OCI-LY1 (cell line): Measurements from ENCODE around the gene SLK.

Experiments used
- H2AFZ ChIP-seq: fragments of 200-600 bp; sonication (generic), shearing (Covaris generic); 2 replicates; pipeline ENCODE4 v1.6.0; 2014; ENCODE audit warnings: antibody characterized with exemption, mild to moderate bottlenecking, low read length
- H3F3A ChIP-seq: fragments of 200-600 bp; sonication (generic), shearing (Covaris generic); 2 replicates; pipeline ENCODE4 v1.6.0; 2014; ENCODE audit warnings: mild to moderate bottlenecking, antibody characterized with exemption, low read length, moderate library complexity; ENCODE audit not compliant: insufficient read depth
- H3K27ac ChIP-seq: fragments of 200-600 bp; sonication (generic); 2 replicates; pipeline ENCODE4 v1.5.1; 2014; ENCODE audit warnings: low read length, mixed run types, mild to moderate bottlenecking, low read depth; ENCODE audit not compliant: poor library complexity, severe bottlenecking
- H3K27me3 ChIP-seq: fragments of 200-600 bp; sonication (generic); 2 replicates; pipeline ENCODE4 v1.6.0; 2014; ENCODE audit warnings: antibody characterized with exemption, mild to moderate bottlenecking, low read length, moderate library complexity; ENCODE audit not compliant: insufficient read depth
- H3K36me3 ChIP-seq: fragments of 200-600 bp; sonication (generic); 2 replicates; pipeline ENCODE4 v1.6.1; 2014; ENCODE audit warnings: mild to moderate bottlenecking, antibody characterized with exemption, low read length, moderate library complexity, mixed read lengths; ENCODE audit not compliant: insufficient read depth
- H3K4me1 ChIP-seq: fragments of 200-600 bp; sonication (generic); 2 replicates; pipeline ENCODE4 v1.5.1; 2014; ENCODE audit warnings: mild to moderate bottlenecking, low read length, moderate library complexity; ENCODE audit not compliant: insufficient read depth, severe bottlenecking
- H3K4me2 ChIP-seq: fragments of 200-600 bp; sonication (generic), shearing (Covaris generic); 2 replicates; pipeline ENCODE4 v1.6.1; 2014; ENCODE audit warnings: low read length
- H3K4me3 ChIP-seq: fragments of 200-600 bp; sonication (generic); 2 replicates; pipeline ENCODE4 v1.5.1; 2014; ENCODE audit warnings: low read length, low read depth, mild to moderate bottlenecking, mixed read lengths; ENCODE audit not compliant: poor library complexity, severe bottlenecking
- H3K79me2 ChIP-seq: fragments of 200-600 bp; shearing (Covaris generic); 2 replicates; pipeline ENCODE4 v1.6.1; 2016; ENCODE audit warnings: mixed run types, low read length, mixed read lengths; ENCODE audit not compliant: insufficient read depth
- H3K9ac ChIP-seq: fragments of 200-600 bp; sonication (generic), shearing (Covaris generic); 2 replicates; pipeline ENCODE4 v1.6.1; 2014; ENCODE audit warnings: mild to moderate bottlenecking, low read length, mixed read lengths
- H3K9me2 ChIP-seq: fragments of 200-600 bp; sonication (generic), shearing (Covaris generic); 2 replicates; pipeline ENCODE4 v1.6.1; 2014; ENCODE audit warnings: low read depth, mild to moderate bottlenecking, low read length, mixed read lengths
- H3K9me3 ChIP-seq: fragments of 200-600 bp; shearing (Covaris generic); 2 replicates; pipeline ENCODE4 v1.6.1; 2014; ENCODE audit warnings: low read length, mixed read lengths
- H4K20me1 ChIP-seq: fragments of 200-600 bp; sonication (generic), shearing (Covaris generic); 2 replicates; pipeline ENCODE4 v1.6.0; 2016; ENCODE audit warnings: mild to moderate bottlenecking, low read length; ENCODE audit not compliant: insufficient read depth
- EZH2 ChIP-seq: fragments of 200-600 bp; sonication (generic), shearing (Covaris generic); IDR thresholded peaks from 2 replicates; pipeline ENCODE4 v1.8.0; 2017; ENCODE audit warnings: borderline replicate concordance, mixed run types, mild to moderate bottlenecking, antibody characterized with exemption, low read length, moderate library complexity, mixed read lengths
- TF ChIP-seq, protein P1 (sequence below): fragments of 200-600 bp; sonication (generic), shearing (Covaris generic); IDR thresholded peaks from 2 replicates; pipeline ENCODE4 v1.5.1; 2017; ENCODE audit warnings: mild to moderate bottlenecking, antibody characterized with exemption, low read length, moderate library complexity, mixed read lengths

The SLK gene

DNA sequence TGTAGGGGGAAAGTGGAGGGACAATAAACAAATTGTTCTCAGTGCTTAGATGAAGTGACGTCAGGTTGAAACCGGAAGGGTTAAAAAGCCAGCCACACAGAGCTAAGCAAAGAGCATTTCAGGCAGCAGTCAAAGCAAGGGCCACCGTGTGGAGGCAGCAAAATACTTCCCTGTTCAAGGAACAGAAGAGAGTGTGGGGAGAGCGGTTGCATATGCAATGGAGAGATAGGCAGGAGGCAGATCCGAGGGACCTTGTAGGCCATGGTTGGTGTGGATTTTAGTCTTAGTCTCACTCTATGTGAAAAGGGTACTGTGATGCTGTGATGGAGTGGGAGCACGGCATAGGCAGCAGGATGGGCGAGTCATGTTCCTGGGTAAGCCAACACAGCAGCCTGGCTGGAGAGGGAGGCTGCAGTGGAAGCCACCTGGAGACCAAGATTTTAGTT lies 45.2 kb upstream of the SLK start:
- no peaks in the 10 kb centered on the region for H4K20me1 ChIP-seq
- H3K27me3 ChIP-seq, result no peaks in the 10 kb centered on the region
- no peaks in the 10 kb centered on the region for H3K9me3 ChIP-seq
- no peaks in the 10 kb centered on the region for H3K79me2 ChIP-seq
- H3K4me1 ChIP-seq, result peaks cover 23% of the 10 kb centered on the region
- peak overlapping the region; percentile 91; the same call in 1 of the 2 replicates for H2AFZ ChIP-seq
- TF ChIP-seq EZH2, result no peak
- TF ChIP-seq, protein P1, sequence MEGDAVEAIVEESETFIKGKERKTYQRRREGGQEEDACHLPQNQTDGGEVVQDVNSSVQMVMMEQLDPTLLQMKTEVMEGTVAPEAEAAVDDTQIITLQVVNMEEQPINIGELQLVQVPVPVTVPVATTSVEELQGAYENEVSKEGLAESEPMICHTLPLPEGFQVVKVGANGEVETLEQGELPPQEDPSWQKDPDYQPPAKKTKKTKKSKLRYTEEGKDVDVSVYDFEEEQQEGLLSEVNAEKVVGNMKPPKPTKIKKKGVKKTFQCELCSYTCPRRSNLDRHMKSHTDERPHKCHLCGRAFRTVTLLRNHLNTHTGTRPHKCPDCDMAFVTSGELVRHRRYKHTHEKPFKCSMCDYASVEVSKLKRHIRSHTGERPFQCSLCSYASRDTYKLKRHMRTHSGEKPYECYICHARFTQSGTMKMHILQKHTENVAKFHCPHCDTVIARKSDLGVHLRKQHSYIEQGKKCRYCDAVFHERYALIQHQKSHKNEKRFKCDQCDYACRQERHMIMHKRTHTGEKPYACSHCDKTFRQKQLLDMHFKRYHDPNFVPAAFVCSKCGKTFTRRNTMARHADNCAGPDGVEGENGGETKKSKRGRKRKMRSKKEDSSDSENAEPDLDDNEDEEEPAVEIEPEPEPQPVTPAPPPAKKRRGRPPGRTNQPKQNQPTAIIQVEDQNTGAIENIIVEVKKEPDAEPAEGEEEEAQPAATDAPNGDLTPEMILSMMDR, result 0 out of 2 replicates have a peak, but pooled peaks have one; percentile 22
- no peak overlapping the region for H3K4me3 ChIP-seq
- no peak overlapping the region for H3K9ac ChIP-seq
- no peak overlapping the region for H3K27ac ChIP-seq
- peak overlapping the region; percentile 42; the same call in 1 of the 2 replicates for H3K4me2 ChIP-seq
- no peaks in the 10 kb centered on the region for H3F3A ChIP-seq
- no peaks in the 10 kb centered on the region for H3K9me2 ChIP-seq
- H3K36me3 ChIP-seq, result no peaks in the 10 kb centered on the region

DNA sequence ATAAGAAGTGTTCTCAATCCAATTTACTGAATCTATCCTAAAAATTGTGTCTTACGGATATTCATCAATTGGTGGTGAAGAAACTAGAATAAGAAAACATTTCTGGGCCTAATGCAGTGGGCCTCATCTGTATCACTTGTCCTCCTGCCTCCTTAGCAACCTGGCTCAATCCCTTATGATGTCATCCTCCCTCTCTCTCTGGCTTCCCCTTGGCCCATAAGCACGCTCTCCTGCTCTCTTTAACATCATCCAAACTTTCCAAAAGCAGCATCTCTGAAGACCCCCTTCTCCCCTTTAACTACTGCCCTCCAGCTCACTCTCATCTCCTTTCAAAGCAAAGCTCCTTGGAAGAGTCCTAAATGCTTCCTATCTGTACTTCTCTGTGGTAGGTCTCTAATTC lies 44.3 kb upstream of the SLK start:
- Histone ChIP-seq H3K9me3 (no peaks in the 10 kb centered on the region), H3K27ac (no peak overlapping the region), H3K36me3 (no peaks in the 10 kb centered on the region), H3K9ac (no peak overlapping the region), H3K4me1 (peaks cover 14% of the 10 kb centered on the region), H3K9me2 (no peaks in the 10 kb centered on the region), H3K4me2 (no peak overlapping the region), H3K27me3 (no peaks in the 10 kb centered on the region), H3K79me2 (no peaks in the 10 kb centered on the region), H2AFZ (no peak overlapping the region), H3F3A (no peaks in the 10 kb centered on the region), H3K4me3 (no peak overlapping the region), H4K20me1 (no peaks in the 10 kb centered on the region)
- TF ChIP-seq, protein P1, result no peak
- TF ChIP-seq EZH2, result no peak

DNA sequence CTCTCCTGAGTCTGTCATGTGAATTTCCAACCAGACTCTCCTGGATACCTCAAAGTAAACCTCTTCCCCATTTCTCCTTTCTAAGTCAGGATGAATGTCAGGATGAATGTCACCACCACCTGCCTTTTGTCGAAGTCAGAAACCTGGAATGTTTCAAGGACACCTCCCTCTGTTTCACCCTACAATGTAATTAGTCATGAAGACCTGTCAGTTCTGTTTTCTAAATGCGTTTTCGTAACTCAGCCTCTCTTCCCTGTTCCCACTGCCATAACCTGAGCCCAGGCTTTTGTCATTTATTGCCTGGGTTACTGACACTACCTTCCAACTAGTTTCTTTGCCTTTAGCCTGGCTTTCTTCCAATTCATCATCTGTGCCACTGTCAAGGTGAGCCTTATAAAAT lies 43.4 kb upstream of the SLK start:
- H2AFZ ChIP-seq, result no peak overlapping the region
- no peaks in the 10 kb centered on the region for H3K9me3 ChIP-seq
- H3K9me2 ChIP-seq, result no peaks in the 10 kb centered on the region
- no peak overlapping the region for H3K9ac ChIP-seq
- H3K4me3 ChIP-seq, result no peak overlapping the region
- no peaks in the 10 kb centered on the region for H4K20me1 ChIP-seq
- TF ChIP-seq EZH2, result no peak
- TF ChIP-seq, protein P1, result no peak
- H3K27ac ChIP-seq, result no peak overlapping the region
- H3K4me2 ChIP-seq, result no peak overlapping the region
- no peaks in the 10 kb centered on the region for H3K36me3 ChIP-seq
- no peaks in the 10 kb centered on the region for H3F3A ChIP-seq
- peaks cover 12% of the 10 kb centered on the region for H3K4me1 ChIP-seq
- H3K79me2 ChIP-seq, result no peaks in the 10 kb centered on the region
- H3K27me3 ChIP-seq, result no peaks in the 10 kb centered on the region
